CD4-positive, alpha-beta T cell treated with Interferon alpha-2 for 1 hour (primary cell): ENCODE data around the gene DMC1.
"Not testable (repeated sequence)": the region's sequence is repeated elsewhere in the genome, so short reads cannot be mapped to it uniquely, and the experiment has no call there.

Experiments
- DNase-seq, 2 donors: peaks; one replicate each; pipeline ENCODE4 v3.0.0-alpha.2; 2020 to 2022

DMC1 gene, protein sequence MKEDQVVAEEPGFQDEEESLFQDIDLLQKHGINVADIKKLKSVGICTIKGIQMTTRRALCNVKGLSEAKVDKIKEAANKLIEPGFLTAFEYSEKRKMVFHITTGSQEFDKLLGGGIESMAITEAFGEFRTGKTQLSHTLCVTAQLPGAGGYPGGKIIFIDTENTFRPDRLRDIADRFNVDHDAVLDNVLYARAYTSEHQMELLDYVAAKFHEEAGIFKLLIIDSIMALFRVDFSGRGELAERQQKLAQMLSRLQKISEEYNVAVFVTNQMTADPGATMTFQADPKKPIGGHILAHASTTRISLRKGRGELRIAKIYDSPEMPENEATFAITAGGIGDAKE

DNA sequence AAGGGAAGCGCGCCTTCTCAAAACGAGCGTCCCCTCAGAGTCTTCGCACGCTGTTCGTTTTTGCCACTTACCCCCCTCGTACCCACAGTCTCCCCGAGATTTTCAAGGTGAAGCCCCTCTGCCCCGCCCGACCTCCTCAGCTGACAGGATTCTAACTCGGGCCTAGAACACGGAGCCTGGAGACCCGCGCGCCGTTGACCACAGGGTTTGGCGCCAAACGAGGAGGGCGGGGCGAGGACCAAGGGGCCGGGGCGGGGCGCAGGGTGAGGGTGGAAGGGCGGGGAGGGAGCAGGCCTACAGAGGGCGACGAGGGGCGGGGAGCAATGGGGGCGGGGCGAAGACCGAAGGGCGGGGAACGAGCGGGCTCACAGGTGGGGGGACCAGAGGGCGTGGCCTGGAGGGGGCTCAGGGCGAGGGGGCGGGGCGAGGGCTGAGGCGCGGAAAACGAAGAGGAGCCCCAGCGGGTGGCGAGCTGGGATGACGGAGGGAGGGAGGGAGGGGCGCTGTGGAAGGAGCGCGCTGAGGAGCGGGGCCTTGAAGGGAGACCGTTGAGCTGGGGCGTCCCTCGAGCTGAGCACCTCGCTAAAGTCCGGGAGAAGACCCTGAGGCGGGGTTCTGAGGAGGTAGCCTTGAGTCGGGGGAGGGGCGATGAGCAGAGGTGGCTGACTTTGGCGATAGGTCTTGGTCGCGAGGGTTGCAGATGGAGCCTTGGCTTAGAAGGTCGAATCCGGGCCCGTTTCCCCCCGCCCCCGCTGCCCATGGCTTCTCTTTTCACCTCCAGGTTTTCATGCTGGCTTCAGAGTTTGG is at the start of gene DMC1:
DMC1 (minus strand) TSS at position 212 of the 807 bp plus-strand sequence. CDS start 1,927 bp downstream, outside the sequence.
- DNase-seq, result peak; percentile 95 to 97

DNA sequence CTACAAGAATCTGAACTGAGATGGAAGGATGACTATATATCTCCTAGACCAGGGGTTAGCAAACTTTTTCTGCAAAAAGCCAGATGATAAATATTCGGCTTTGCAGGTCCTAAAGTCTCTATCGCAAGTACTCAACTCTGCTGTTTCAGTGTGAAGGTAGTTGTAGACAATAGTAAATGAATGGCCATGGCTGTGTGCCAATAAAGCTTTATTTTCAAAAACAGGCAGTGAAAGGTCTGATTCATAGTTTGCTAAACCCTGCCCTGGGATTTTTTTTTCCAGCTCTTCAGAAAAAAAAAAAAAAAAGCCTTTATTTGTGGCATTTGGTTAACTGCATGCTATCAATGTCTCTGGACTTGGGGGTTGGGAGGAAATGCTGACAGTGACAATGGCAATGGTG is 48.7 kb upstream of the DMC1 start:
- DNase-seq, result no peak

DNA sequence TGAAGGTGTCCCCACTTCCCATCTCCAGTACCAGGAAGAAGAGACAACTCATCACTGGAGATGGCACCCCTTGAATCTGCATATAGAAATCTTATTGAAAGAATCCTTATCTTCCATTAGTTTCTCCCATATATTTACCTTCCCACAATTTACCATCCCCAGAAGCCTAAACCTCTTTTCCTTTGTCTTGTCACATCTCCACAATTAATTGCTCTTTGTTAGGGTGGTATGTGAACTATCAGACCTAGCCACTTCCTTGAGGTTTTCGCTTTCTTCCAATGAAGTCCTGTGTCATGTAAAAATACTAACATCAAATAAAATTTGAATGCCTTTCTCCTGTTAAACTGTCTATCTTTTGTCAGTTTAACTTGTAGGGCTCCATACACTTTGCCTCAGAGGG is 48.3 kb upstream of the DMC1 start:
- DNase-seq, result no peak

DNA sequence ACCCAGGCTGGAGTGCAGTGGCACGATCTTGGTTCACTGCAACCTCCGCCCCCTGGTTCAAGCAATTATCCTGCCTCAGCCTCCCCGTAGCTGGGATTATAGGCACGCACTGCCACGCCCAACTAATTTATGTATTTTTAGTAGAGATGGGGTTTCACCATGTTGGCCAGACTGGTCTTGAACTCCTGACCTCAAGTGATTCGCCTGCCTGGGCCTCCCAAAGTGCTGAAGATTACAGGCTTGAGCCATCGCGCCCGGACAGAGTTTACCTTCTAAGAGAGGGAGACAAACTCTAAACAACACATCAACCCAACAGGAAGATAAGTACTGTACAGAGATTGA is 45.1 kb upstream of the DMC1 start:
- DNase-seq, result not testable (repeated sequence)

DNA sequence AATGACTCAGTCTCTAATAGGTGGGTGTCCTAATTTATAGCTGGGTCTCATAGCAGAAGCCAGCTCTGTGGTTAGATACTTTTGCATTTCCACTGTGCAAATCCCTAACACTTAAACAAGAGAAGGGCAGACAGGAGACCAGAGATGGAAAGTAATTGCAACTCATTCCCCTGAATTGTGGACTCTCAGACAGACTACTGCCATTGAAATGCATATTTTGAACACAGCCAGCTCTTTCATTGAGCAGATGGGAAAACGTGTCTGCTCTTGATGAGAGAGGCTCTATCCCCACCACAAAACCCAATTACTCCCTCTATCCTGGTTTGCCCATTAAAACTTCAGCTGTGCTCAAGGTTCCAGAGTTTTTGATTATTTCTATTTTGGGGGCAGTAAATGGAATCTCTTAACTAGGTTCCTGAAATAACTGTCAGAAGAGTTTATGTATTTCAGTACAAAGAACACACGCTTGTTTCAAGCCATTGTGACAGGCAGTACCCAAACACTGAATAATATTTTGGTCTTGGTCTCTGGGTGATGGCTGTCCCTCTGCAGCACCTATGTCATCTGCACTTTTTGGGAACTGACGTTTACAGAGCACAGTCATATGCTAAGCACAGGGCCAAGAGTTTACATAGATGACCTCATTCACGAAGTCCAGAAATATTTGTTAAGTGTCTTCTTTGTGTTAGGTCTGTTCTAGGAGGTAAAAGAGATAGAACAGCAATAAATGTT is 44.5 kb upstream of the DMC1 start:
- DNase-seq, result no peak

DNA sequence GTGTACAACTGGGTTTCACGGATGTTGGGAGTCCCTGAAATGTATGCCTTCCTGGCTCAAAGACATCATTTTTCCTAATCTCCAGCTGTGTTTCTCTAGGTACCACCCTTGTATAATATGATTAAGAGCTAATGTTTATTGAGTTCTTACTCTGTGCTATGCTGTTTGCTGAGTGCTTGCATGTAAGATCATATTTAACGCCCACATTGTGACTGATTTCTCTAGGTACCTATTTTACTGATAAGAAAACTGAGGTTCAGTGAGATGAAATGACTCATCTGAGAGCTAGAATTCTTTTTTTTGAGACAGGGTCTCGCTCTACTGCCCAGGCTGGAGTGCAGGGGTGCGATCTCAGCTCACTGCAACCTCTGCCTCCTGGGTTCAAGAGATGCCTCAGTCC is 43.6 kb upstream of the DMC1 start:
- no peak for DNase-seq

DNA sequence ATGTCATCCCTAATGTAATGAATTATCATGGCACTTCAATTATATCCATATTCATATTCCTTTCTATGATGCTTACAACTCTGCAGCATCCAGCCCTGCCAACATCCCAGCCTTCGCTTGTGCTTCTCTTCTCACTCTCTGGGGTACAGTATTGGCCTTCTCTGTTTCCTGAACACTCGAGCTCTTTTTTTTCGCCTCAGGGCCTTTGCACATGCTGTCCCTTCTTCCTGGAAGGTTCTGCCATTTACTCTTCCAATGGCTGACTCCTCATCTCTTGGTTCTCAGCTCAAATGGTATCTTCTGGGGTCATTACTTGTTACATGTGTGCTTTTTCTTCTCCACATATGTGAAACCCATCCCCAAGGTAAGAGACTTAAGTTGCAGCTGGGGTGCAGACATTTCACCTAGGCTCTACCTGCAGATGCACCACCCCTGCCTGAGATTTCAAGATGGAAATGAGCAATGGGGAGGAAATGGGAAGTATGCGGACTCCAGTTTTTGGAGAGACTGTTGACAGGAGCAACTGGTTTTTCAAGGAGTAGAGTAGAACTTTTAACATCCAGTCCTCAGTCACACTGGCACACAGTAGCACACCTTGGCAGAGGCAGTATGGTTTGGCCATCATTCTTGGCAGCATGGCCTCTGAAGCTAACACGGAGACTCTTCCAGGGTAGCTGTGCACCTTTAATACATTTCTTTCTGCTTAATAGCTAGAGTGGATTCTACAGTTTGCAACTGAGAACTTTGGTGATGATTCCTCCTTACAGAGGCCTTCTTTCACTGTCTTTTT is 42.4 kb upstream of the DMC1 start:
- DNase-seq, result no peak

DNA sequence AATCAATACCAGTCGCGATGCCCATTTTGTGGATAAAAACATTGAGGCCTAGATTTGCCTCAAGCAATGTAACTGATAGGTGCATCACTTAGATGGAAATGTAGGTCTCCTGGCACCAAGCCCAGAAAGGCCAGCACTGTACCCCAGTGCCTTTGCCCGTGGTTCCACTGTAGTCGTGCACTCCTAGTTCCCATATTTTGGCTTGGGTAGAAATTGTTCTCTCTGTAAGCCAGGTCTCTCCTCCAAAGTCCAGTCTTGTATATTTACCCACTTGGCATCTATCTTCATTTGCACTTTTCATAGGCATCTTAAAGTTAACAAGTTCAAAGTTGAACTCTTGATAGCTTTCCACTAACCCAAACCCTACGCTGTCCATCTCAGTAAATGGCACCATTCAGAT is 41.6 kb upstream of the DMC1 start:
- DNase-seq, result no peak

DNA sequence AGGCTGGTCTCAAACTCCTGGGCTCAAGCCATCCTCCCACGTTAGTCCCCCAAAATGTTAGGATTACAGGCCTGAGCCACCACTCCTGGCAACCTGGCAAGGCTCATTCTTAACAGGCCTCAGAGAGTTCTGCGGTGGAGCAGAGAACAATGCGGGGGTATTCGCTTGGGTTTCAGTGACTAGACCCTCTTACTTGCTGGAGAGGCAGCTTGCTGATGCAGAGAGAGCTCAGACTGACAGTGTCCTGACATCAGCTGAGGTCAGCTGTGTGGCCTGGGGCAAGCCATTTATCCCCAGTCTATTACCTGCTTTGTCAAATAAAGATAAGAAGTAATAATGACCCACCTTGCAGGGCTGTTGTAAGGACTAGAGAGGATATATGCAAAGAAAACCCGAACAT is 40.3 kb upstream of the DMC1 start:
- DNase-seq, result no peak

DNA sequence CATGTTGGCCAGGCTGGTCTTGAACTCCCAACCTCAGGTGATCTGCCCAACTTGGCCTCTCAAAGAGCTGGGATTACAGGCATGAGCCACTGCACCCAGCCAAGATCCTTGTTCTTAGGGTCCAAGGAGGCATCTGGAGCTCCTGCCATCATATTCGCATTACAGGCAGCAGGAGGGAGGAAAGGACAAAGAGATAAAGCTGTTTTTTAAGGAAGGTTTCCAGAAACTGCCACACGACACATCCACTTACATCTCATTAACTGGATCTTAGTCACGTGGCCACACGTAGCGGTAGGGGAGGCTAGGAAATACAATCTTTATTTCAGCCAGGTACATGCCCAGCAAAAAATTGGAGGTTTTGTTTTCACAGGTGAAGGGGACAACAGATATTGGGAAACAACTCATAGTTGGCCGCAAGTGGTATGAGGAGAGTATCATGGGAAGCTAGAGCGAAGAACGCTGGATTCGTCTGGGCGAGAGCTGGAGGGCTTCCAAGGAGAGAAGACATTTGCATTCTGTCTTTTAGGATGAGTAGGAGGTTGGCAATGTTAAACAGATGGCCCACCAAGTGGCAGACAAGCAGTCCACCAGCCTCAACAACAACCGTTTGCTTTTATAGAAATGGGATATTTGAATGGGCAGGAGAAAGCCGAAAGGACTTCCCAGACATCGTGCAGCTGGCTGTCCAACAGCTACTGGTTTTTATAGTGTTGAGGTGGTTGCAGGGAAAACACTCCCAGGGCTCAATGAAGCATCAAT is 39.2 kb upstream of the DMC1 start:
- no peak for DNase-seq

DNA sequence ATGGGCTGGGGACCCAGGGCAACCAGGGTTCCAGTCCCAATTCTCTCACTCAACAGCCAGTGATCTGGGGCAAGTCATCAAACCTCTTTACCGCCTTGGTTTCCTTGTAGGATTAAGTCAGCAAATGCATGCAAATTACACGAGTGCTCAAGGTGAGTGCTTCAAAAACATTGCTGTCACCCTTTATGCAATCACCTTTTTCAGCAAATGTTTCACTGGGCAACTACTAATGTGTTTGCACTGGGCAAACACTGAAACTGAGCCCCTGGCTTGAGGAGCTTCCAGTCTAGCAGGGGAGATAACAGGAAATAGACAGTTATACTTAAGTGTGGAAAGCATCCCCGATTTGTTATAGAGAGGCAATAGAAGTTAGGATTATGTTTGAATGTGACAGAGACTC is 37.7 kb upstream of the DMC1 start:
- no peak for DNase-seq

DNA sequence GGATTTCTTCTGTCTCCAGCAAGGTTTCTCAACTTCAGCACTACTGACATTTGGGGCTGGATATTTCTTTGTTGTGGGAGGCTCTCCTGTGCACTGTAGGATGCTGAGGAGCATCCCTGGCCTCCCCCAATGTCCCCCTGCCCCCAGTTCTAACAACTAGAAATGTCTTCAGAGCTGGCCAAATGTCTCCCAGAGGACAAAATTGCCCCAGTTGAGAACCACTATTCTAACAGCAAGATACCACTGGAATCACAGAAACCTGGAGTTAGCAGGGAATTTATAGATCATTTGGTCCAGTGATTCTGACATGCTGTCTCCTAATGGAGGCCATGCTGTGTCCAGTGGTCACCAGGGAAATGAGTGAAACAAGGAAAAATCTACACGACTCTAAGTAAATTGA is 32.2 kb upstream of the DMC1 start:
- no peak for DNase-seq

DNA sequence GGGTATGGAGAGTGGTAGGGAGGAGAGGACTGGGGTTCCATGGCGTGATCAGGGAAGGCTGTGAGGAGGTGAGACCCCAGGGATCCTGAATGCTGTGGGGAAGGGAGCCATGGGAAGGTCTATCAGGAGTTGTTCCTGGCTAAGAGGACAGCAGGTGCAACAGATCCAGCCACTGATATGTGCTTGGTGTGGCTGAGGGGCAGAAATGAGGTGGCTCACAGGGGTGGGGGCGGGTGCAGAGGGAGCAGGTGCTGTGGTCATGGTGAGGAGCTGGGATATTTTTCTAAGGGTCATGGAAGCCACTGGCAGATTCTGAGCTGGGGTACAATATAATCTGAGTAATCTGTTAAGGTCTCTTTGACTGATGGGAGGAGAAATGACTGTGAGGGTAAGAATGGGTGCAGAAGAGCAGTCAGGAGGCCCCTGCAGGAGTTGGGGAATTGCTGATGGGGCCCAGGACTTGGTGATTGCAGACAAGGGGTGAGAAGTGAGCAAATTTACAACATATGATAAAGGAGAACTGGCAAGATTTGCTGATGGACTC is 31.3 kb upstream of the DMC1 start:
- no peak for DNase-seq

DNA sequence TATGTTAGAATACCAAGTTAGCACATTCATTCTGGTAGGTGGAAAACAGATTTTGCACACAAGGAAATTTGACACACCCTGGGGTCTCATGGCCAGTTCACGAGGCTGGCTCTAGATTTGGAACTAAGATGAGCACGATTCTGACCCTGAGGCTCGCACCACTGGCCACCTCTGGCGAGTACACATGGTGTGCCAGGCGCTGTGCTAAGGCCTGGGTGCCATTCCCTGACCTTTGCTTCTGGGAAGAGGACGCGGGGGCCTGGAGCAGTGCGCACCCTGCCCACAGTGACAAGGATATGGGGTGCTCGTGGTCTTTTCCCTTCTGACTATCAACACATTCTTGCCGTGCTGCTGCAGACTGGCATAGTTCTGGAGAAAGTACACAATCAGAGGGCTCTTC is 29.5 kb upstream of the DMC1 start:
- DNase-seq, result no peak

DNA sequence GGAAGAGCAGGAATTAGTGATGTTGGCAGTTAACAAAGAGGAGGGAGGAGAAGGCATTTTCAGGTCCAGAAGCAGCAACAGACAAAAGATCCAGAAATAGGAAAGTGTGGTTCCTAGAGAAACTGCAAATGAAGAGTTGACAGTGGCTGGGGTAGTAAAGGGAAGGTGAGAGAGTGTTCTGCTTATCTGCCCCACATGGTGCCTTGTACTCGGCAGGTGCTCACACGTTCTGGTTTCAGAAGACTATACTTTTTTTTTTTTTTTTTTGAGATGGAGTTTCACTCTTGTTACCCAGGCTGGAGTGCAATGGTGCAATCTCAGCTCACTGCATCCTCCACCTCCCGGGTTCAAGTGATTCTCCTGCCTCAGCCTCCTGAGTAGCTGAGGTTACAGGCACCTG is 12.9 kb upstream of the DMC1 start:
- not testable (repeated sequence) for DNase-seq

DNA sequence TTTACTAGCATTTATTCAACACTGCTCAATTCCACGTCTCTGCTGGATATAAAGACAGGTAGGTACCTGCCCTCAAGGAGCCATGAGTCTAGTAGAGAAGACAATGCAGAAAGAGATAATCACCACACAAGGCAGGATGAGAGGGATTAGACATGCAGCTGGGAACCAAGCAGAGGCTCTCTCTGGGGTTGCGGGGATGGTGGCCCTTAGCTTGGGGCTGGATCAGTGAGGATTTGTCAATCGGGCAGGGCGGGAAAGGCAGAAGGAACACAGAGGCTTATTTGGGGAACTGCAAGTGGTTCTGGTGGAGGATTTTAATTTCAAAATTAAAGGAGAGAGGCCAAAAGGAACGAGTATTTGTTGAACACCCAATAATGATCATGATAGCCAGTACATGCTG is 8.5 kb upstream of the DMC1 start:
- DNase-seq, result no peak

DNA sequence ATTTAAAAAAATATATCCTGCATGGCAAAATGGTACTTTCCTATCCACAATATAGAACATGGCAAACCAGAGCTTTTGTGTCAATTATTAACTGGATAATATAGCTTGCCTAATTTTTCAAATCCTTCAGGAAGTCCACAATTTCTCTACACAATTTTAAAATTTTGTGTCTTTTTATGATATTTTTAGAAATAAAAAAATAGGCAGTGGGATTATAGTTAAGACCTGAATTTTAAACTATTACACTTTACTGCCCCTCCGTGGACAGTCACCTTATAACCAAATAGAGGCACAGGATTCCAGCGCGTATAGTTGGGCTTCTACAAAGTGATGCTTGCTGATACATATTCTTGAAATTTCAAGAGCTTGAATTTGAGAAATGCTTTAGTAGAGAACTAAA is 2.1 kb upstream of the DMC1 start:
- DNase-seq, result peak; percentile 28 to 65

DNA sequence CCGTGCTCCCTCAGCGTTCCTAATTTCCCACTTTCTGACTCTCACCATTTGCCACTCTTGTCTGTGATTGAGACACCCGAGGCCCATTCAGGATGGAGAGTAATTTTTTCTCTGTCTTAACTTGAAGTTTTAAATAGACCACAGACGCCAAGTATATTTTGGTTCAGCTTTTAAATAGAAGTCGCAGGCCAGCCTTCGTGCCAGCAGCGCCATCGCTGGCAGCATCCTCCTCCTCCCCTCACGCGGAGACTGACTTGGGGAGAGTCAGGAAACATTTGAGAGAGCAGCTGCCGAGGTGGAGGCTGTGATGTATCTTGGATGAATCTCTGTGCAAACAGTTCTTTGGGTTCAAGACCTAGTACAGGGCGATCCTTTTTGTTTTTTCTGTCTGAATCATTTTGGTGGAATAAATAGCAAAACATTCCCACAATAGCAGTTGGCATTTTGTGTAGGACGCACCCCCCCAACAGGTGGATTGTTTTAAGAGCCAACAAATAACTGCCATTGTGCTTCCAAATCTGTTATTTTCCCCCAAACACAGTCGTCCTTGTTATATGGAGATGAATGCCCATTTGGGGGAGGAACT is 889 bp upstream of the DMC1 start:
- peak in 1 of 2 donors; percentile 45 for DNase-seq

DNA sequence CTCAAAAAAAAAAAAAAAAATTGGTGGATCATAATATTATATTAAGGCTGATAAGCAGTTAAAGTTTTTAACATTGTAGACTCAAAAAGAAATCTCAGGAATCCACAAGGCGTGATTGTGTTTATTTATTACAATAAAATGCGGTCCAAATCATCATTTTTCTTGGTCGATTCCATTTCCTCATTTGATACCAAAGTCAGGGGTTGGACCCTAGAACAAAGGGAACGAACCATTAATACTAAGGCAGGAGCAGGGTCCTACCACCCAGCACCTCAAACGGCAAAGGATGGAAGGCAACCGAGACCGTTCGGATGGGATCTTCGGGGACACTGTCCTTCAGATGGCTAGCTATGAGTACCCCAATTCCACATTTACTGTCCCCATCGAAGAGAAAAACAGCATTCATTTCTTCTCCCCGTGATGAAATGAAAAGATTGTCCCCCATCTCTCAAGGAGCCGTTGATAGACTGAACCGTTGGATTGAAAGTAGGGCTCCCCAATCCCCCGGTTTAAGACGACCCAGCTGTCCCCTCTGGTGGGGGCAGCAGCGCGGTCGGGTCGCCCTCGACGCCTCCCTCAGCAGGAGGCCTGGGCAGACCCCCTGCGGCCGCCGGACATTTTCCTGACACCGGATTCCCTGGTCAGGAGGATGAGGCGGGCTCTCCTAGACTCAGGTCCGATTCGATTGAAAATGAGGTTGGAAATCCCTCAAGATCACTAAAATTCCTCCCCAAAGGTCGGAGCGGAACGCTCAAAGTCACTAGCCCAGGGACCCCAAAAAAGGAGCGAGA is 607 bp downstream of the DMC1 start:
- no peak for DNase-seq

DNA sequence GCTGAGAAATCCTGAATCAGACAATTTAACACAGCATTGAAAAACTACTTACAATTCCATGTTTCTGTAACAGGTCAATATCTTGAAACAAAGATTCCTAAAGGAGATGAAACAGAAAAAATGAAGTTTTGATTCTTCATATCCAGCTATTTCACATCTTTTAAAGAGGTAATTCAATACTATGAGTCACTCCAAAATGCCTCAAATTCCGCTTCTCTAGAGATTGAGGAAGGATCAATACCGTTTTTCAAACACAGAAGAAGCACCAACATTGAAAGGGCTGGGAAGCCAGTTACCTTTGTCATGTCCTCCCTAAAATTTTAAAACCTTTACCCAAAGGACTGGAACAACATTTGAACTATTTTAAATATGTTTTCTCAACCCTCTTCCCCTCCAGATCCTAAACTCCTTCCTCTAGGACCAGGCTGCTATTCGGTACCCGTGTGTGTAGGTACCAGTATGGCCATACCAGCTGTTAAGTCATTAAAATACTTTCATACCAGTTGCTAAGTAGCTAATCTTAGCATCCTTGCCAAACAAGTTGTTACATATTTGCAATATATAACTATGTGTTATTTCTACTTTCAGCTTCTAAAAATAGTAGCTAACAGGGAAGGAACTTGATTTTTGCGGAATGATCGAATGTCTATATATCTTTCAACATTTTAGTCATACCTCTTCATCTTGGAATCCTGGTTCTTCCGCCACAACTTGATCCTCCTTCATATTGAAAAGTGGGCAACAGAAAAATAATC is 2.3 kb downstream of the DMC1 start:
- DNase-seq, result no peak
